SU-DHL-6 (cell line): ENCODE measurements around the gene ADCY3.

Experiments used
- EZH2phosphoT487 ChIP-seq: fragments of 200-600 bp; sonication (generic), shearing (Covaris generic); conservative IDR thresholded peaks from 2 replicates; pipeline ENCODE4 v1.6.1; 2018; ENCODE audit warnings: mild to moderate bottlenecking, antibody characterized with exemption, low read length, moderate library complexity, mixed read lengths
- TF ChIP-seq, protein P1 (sequence below): fragments of 200-600 bp; sonication (generic); IDR thresholded peaks from one replicate; pipeline ENCODE4 v1.5.1; 2017; ENCODE audit warnings: antibody characterized with exemption, mild to moderate bottlenecking, low read length, moderate library complexity; ENCODE audit not compliant: insufficient read depth, poor library complexity, severe bottlenecking

DNA sequence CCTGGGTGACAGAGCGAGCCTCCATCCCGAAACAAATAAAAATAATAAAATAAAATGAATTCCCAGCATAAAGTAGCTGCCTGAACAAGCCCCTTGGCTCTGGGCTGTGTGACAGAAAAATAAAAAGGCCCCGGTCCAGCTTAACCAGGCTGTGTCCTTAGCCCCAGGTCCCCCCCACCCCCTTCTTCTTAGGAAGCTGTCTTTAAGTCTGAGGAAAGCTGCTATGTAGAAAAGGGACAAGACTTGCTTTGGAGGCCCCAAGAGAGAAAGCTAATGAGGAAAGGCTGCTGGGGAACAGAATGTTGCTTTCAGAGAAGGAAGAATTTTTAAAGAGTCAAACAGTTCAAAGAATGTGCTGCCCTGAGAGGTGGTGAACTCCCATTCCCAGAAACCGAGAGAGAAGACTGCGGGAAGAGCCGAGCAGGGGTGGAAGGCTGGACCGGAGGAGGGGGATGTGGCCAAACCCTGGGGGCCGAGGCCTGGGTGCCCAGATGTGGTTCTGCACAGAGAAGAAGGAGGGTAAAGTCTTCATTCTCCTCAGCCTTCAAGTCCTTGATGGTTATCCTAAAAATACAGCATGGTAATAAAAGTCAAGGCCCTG, 64.9 kb downstream of the ADCY3 start:
- TF ChIP-seq, protein P1, sequence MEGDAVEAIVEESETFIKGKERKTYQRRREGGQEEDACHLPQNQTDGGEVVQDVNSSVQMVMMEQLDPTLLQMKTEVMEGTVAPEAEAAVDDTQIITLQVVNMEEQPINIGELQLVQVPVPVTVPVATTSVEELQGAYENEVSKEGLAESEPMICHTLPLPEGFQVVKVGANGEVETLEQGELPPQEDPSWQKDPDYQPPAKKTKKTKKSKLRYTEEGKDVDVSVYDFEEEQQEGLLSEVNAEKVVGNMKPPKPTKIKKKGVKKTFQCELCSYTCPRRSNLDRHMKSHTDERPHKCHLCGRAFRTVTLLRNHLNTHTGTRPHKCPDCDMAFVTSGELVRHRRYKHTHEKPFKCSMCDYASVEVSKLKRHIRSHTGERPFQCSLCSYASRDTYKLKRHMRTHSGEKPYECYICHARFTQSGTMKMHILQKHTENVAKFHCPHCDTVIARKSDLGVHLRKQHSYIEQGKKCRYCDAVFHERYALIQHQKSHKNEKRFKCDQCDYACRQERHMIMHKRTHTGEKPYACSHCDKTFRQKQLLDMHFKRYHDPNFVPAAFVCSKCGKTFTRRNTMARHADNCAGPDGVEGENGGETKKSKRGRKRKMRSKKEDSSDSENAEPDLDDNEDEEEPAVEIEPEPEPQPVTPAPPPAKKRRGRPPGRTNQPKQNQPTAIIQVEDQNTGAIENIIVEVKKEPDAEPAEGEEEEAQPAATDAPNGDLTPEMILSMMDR, result no peak
- TF ChIP-seq EZH2phosphoT487, result no peak
